ENCODE measurements around the gene RERE.

DNA sequence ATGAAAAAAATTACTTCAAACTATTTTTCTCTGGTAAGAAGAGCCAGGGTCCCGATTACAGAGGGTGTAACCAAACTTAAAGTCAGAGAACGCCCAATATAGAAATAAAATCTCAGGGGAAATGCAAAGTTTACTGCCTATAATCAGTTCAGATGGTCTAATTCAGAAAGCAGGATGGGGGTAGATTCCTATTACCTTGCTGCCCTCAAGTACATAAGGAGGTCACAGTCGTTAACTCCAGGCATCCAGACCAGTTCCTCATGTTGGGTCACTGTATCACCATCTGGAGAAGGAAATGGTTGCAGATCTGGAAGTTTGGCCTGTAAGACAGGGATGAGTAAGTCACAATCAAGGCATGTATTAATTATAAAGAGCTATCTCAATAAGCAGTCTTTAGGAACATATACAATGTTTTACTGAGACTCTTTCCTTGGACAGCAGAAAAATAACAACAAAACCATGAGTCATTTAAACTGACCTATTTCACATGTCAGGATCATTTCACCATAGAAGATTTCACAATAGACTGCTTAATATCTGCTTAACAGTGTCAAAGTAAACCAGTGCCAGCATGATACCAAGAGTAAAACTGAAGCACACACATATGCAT, 320.1 kb downstream of the RERE start:
- TF ChIP-seq EZH2 (IDR thresholded peaks at IDR 0.05; ENCODE audit: low read depth, unreplicated experiment) (no peak), POLR2AphosphoS5 (IDR thresholded peaks at IDR 0.05; ENCODE audit: low read depth) (no peak), EZH2phosphoT487 (IDR thresholded peaks at IDR 0.05; ENCODE audit: unreplicated experiment) (no peak)
- TF ChIP-seq, protein P1, sequence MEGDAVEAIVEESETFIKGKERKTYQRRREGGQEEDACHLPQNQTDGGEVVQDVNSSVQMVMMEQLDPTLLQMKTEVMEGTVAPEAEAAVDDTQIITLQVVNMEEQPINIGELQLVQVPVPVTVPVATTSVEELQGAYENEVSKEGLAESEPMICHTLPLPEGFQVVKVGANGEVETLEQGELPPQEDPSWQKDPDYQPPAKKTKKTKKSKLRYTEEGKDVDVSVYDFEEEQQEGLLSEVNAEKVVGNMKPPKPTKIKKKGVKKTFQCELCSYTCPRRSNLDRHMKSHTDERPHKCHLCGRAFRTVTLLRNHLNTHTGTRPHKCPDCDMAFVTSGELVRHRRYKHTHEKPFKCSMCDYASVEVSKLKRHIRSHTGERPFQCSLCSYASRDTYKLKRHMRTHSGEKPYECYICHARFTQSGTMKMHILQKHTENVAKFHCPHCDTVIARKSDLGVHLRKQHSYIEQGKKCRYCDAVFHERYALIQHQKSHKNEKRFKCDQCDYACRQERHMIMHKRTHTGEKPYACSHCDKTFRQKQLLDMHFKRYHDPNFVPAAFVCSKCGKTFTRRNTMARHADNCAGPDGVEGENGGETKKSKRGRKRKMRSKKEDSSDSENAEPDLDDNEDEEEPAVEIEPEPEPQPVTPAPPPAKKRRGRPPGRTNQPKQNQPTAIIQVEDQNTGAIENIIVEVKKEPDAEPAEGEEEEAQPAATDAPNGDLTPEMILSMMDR (conservative IDR thresholded peaks at IDR 0.05; ENCODE audit: low read depth in 2 of 2): no peak
- TF ChIP-seq, protein P2, sequence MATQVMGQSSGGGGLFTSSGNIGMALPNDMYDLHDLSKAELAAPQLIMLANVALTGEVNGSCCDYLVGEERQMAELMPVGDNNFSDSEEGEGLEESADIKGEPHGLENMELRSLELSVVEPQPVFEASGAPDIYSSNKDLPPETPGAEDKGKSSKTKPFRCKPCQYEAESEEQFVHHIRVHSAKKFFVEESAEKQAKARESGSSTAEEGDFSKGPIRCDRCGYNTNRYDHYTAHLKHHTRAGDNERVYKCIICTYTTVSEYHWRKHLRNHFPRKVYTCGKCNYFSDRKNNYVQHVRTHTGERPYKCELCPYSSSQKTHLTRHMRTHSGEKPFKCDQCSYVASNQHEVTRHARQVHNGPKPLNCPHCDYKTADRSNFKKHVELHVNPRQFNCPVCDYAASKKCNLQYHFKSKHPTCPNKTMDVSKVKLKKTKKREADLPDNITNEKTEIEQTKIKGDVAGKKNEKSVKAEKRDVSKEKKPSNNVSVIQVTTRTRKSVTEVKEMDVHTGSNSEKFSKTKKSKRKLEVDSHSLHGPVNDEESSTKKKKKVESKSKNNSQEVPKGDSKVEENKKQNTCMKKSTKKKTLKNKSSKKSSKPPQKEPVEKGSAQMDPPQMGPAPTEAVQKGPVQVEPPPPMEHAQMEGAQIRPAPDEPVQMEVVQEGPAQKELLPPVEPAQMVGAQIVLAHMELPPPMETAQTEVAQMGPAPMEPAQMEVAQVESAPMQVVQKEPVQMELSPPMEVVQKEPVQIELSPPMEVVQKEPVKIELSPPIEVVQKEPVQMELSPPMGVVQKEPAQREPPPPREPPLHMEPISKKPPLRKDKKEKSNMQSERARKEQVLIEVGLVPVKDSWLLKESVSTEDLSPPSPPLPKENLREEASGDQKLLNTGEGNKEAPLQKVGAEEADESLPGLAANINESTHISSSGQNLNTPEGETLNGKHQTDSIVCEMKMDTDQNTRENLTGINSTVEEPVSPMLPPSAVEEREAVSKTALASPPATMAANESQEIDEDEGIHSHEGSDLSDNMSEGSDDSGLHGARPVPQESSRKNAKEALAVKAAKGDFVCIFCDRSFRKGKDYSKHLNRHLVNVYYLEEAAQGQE (IDR thresholded peaks at IDR 0.05; ENCODE audit: unreplicated experiment): no peak
- TF ChIP-seq, protein P3, sequence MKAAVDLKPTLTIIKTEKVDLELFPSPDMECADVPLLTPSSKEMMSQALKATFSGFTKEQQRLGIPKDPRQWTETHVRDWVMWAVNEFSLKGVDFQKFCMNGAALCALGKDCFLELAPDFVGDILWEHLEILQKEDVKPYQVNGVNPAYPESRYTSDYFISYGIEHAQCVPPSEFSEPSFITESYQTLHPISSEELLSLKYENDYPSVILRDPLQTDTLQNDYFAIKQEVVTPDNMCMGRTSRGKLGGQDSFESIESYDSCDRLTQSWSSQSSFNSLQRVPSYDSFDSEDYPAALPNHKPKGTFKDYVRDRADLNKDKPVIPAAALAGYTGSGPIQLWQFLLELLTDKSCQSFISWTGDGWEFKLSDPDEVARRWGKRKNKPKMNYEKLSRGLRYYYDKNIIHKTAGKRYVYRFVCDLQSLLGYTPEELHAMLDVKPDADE (IDR thresholded peaks at IDR 0.05): no peak
